Stimulated activated CD8-positive, alpha-beta memory T cell treated with anti-CD3 and anti-CD28 coated beads, Interleukin-12 subunit alpha, Interleukin-12 subunit beta, amount 100 ng/mL, for 4 hours (primary cell): ENCODE results near the gene IFT88.

Experiments used
- DNase-seq: peaks from one replicate; pipeline ENCODE4 v3.0.0-alpha.2; 2020; ENCODE audit warnings: low read depth

IFT88 gene, protein sequence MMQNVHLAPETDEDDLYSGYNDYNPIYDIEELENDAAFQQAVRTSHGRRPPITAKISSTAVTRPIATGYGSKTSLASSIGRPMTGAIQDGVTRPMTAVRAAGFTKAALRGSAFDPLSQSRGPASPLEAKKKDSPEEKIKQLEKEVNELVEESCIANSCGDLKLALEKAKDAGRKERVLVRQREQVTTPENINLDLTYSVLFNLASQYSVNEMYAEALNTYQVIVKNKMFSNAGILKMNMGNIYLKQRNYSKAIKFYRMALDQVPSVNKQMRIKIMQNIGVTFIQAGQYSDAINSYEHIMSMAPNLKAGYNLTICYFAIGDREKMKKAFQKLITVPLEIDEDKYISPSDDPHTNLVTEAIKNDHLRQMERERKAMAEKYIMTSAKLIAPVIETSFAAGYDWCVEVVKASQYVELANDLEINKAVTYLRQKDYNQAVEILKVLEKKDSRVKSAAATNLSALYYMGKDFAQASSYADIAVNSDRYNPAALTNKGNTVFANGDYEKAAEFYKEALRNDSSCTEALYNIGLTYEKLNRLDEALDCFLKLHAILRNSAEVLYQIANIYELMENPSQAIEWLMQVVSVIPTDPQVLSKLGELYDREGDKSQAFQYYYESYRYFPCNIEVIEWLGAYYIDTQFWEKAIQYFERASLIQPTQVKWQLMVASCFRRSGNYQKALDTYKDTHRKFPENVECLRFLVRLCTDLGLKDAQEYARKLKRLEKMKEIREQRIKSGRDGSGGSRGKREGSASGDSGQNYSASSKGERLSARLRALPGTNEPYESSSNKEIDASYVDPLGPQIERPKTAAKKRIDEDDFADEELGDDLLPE

DNA sequence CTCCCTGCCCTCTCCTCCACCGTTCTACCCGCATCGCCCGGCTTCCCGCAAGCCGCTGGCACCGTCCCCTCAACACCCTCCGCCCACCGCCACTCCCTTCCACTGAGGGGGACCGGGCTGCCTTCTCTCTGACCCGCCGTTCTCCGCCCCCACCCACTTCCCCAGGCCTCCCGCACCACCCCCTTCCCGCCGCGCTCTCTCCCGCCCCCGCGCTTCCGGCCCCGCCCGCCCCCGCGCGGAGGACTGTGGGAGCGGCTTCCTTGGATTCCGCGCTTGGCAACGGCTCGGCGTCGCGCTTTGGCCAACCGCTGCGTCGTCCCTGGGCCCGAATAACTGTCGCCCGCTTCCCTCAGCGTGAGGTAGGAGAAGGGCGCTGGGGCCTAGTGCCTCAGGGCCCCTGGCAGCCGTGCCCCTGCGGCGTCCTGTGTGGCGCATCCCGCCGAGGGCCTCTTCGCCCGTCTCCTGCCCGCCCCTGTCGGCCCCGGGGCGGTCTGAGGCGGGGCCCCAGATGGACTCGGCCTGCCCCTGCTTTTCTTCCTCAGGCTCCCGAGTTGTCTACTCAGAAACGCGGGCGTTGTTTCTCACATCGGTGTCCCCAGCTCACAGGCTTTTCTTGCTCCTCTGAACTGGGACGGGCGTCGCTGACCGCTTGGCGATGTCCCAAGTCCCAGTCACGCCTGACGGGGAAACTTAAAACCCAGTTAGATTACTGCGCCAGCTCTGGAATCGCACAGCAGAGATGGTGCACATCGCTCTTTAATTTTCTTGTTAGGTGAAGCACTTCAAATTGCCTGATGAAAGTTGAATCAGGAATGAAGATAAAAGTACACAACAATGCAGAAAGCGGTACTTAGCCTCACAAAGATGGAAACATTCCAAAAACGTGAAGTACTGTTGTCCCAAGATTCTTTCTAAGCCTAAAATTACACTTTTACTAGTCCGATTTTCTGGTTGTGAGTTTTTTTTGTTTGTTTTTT, at the start of gene IFT88:
IFT88 (plus strand) TSS at position 260 of the 977 bp plus-strand sequence. CDS start 7,229 bp downstream, outside the sequence.
- DNase-seq, result peak; percentile 77

DNA sequence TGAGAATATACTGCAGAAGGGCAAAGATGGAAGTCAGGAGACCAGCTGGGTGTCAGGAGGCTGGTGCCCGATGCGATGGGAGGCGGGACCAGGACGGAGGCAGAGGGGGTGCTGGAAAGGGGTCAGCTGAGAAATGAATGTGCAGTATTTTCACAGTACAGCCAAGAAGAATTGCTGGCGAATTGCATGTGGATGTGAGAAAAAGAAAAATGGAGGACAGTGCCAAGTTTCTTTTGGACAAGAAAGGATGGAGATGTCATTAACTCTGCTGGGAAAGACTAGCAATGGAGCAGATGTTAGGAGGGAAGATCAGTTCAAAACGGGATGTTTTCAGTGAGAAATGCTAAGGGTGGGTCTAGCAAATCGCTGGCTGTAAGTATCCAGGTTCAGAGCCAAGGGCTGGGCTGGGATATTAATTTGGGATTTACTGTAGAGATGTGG, 48.3 kb upstream of the IFT88 start:
- DNase-seq, result no peak

DNA sequence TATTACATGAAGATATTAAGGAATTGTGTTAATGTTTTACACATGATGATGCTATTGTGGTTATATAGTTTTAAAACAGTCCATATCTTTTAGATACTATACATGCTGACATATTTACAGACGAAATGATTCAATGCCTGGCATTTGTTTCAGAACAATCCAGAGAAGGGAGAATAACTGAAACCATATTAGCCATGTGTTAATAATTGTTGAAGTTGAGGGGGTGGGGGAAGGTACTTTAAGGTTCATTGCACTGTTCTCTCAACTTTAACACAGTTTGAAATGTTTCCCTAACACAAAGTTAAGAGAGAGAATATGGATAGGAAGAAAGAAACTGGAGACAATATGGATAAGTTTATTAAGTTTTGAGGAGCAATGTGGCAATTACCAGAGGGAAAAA, 47.1 kb upstream of the IFT88 start:
- DNase-seq, result no peak

DNA sequence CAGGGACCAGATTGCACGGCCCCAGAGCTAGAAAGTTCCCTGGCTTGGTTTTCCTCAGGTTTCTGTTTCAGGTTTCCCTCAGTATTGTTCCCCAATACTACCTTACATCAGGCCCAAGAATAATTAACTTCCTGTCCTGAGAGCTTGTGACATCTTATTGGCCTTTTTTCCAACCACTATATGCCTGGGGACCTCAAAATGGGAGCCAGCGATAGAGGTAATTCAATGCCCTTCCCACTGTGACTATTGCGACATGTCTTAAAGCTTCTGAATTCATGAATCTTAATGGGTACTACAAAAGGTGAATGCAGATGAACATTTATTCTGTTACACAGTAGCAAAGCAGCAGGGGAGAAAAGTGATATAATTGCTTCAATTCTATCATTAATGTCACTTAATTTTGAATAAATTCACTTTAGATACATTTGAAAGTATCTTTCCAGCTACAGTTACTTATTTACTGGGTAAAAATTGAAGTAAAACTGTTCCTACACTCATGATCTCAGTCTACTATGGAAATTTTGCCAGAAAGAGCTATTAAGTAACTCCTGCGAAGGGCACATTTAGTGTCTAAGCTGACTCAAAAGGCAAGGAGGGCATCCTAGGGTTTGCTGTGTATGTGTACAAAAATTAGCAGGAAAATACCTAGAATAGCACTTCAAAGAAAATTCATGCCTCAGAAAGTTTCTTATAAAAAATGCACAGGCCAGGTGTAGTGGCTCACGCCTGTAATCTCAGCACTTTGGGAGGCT, 45.4 kb upstream of the IFT88 start:
- no peak for DNase-seq

DNA sequence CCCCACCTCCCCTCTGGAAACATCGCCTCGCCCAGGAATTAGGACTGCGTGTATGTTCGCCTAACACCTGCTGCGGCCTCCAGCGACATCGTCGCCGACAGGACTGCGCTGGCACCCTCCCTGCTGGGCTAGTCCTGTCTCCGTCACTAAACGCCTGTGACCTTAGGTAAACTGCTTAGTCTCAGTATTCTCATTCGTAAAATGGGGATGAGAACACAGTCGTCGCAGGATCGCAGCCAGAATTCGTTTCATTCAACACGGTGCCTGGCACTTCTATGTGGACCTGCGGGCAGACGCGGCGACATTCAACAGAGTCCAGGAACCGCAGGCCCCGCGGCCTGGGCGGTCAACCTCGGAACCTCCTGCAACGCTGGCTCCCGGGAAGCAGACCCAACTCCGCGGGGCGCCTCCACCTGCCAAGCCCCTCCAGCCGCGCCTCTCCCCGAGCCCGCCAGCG, 41.8 kb upstream of the IFT88 start:
- DNase-seq, result peak; percentile 1

DNA sequence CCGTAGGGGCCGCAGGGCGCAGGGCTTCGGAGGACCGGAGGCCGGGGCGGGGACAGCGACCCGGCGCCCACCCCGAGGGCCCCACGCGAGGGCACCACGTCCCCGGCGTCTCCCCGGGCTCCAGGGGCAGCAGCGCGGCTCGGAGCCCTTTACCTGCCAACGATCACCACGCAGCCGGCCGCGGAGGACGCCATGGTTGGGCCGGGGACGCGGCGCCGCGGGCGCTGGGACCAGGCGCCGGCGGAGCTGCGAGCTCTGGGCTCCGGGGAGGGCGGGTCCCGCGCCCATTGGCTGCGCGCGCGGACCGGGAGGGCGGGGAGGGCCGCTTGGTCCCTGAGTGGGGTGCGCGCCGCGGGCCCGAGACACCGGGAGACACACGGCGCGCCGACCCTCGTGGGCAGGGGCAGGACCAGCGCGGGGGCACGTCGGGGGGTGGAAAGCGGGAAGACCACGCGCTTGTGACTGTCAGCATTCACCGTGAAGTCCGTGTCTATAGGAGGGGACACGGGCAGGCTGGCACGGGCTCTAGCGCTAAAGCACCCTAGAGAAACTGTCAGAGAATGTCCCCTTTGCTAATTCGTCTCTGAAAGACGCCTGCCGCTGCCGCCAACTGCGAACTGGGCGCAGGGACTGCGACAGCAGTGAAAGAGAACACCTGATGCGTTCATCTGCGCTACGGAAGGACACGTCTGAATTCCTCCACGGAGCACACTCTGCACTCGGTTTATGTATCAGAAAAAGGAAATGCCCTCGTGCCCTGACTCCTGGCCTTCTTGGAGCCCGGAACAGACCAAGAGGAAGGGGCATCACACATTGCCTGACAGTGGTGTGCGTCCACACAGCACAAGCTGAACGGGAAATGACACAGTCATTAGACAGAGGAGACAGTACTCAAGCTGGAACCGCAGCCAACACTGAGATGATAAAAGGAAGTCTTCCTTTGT, 41.1 kb upstream of the IFT88 start, which contains the start of gene CRYL1:
CRYL1 (minus strand) TSS at position 257 of the 944 bp plus-strand sequence; CDS start at position 194, 63 bp downstream.
- peak; percentile 63 for DNase-seq

DNA sequence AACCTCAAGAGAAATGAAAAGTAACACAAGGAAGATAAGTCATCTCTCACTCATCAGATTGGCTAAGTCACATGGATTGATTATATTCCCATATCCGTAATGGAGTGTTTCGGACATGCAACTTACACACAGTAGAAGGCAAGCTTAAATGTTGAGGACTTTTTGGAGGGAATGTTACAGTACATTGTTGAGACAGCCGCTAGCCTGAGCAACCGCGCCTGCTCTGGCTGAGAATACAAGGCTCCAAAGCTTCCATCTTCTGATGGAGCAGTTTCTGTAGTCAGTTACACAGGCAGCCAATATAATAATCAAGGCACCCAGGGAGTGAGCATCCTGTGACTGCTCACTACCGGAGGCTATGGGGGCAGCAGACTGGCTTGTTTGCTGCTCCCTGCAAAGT, 40.3 kb upstream of the IFT88 start:
- no peak for DNase-seq

DNA sequence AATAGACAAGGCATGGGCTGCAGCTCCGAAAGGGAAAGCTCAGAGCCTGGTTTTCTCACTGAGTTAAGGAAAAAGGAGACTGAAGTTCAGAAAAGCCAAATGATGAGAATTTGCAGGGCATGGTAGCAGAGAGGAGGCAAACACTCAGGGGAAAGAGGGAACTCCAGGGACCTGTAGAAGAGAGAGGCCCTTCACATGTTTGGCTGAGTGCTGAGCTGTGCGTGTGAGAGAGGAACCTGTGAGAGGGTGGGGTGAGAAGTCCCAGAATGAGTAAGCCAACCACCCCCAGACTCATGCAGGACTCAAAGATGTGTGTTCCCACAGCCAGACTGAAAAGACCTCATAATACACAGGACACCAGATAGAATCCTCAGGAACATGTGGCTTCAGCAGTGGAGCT, 38.5 kb upstream of the IFT88 start:
- no peak for DNase-seq

DNA sequence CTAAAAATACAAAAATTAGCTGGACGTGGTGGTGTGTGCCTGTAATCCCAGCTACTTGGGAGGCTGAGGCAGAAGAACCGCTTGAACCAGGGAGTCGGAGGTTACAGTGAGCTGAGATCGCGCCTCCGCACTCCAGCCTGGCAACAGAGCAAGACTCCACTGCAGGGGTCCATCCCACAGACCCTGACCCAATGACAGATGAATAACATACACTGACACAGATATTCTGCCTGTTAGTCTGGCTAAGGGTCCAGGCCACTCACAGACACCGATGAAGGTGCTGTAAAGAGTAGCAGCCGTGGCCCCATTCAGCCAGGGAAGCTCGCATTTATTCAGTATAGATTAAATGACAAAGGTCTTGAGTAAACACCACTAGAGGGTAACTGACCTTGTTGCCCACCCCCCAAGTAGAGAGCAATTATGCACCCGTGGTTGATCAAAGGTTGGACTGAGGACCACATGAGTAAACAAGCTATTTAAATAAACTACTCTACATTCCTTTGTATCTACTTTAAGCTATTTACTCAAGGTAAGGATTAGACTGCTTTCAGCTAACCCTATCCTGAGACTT, 32.8 kb upstream of the IFT88 start:
- no peak for DNase-seq

DNA sequence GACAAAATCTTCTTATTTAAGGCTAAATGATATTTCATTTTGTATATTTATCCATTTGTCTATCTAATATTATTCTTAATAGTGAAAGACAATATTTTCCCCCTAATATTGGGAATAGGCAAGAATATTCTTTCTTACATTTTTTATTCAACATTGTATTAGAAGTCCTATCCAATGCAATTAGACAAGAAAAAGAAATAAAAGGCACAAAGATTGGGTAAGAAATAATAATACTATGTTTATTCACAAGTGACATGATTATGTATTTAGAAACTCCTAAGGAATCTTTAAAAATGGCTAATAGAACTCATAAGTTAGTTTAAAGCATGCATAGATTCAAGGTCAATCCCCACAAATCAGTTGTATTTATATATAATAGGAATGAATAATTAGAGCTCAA, 30.0 kb upstream of the IFT88 start:
- DNase-seq, result no peak

DNA sequence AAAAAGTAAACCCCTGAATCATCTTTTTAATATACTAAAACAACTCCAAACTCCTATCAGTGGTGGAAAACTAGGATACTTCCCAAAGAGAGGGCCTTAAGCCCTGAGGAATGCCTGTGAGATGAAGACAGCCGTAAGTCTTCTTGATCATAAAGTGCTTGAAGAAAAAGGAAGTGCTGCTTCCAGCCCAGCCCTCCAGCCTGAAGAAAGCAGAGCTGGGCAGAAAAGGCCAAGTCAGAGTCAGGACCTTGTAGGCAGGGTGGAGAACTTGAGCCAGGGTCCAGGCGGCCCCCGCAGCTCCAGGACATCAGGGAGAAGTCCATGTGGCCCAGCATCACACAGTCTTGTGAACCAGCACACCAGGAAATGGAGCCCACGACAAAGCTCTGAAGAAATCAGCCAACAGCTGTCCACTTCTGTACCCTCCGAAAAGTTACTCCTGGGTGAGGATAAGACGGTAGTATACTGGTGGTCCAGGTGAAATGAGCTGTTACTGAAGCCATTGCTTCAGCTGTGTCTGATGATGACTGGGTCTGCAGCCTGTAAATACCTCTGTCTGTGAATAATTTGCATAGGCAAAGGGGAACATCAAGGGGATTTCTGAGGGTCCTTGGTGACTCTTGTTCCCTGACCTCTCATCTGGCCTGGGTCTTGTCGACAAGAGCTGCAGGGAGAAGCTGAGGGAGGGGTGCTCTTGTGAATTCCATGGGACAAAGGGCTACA, 22.6 kb upstream of the IFT88 start:
- DNase-seq, result no peak

DNA sequence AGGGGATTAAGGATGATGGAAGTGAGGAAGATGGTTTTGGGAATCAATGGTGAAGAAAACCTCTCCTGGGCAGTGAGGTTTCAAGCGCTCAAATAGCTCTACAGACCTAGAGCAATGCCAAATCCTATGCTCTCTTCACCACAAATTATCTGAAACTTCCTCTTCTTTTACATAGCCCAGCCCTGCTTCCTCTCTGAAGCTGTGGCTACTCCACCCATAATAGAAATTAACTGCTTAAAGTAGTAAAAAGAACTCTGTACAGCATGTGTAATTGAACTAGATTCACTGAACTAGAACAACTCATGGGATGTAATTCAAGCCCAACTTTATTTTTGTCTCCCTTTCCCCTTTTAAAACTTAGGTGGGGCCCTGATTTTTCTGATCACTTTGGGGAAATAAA, 20.4 kb upstream of the IFT88 start:
- no peak for DNase-seq

DNA sequence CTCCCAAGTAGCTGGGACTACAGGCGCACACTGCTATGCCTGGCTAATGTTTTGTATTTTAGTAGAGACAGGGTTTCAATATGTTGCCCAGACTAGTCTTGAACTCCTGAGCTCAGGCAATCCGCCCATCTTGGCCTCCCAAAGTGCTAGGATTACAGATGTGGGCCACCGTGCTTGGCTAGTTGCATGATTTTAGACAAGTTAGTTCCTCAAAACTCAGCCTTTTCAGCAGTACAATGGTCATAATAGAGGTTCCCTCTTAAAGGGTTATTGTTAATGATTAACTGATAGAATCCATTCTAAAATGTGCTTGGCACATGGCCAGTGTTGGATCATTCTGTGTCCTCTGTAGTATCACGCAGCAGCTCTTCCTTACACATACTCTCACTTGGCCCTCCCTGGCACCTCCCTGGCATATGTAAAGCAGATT, 19.5 kb upstream of the IFT88 start:
- no peak for DNase-seq

DNA sequence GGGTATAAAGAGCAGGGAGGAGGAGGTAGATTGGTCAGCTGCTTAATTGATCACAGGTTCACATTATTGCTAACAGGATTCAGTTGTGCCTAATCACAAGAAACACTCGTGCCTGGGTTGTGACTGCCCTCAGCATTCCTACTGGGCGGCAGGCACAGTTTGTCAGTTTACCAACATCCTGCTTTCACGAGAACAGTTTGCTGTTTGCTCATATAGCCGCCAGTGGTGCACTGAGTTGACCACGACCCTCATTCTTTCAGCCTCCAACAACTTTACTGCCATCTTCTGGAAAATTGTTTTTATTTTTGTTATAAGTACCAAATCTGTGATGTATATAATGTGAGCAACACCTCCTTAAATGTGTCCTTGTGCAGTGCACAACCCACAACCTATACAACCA, 16.2 kb upstream of the IFT88 start:
- DNase-seq, result no peak

DNA sequence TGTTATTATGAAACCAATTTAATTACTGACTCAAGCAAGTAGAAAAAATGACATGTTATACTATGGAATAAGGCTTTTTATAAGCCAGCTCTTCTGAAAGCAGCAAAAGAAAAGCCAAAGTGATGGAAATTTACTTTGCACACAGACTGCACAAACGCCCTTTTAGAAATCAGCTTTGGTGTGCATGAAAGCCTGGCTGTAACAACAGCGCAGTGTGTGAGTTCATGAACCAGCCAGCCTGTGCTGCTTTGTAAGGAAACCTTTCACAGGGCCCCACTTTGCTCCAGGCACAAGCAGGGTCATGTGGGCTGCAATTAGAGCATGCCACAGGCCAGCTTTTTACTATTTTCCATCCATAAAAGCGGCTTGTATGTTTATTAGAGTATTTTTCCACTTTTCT, 13.6 kb upstream of the IFT88 start:
- DNase-seq, result no peak

DNA sequence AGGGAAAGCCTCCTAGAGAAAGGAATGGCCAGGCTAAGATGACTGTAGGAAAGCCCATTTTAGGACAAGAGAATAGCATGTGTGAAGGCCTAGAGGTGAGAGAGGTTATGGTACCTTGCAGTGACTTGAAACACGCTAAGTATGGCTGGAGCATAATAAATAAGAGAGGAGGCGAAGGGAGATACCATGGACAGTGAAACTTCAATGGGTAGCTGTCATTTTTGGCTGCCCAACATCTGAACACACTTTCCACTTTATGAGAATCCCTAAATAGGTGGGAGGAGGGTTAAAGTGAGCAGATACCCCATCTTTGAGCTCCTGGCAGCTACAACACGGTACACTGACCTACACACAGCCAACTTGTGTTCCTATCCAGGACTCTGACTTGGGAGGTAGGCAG, 8.0 kb upstream of the IFT88 start:
- DNase-seq, result no peak

DNA sequence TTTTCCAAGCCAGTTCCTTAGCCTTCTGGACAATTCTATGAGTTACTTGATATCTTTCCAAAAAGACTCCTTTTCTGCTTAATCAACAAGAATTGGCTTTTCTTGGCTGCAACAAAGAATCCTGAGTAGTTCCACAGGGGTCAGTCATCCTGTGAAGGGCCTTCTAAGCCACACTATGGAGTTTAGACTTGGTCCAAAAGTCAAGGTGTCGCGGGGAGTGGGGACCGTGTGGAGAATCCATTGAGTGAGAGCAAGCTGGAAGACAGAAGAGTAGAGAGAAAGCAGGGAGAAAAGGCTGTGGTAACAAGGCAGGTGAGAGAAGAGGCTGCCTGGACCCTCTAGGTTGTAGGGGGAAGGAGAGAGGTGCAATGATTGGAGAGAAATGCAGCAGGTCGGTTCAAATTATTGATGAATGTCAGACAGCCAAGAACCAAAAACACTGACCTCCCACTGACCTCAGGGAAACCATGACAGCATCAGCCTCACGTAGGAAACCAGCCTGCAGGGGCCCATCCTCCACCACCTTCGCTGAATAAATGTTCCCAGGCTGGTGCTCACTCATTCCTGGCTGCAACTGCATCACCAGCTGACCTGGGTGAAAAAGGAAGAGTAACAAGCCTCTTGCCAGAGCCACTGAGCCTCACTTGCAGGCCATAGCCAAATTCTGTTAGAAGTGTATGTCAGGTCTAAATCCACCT, 7.1 kb upstream of the IFT88 start:
- no peak for DNase-seq

DNA sequence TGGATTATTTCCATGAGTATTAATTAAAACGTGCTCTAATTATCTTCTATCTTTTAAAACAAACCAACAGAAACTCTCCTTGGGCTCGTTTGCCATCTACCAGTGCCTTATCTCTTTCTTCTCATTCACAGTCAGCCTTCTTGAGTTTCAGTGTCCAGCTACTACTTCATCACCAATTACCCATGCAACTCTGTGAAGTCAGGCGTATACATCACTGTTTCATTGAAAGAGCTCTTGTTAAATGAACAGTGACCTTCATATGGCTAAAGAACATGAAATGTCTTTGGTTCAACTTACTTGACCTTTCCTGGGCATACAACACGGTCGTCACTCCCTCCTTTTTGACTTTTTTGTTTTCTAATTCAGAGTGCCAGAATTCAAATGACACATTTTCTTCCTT, 5.2 kb upstream of the IFT88 start:
- no peak for DNase-seq
